K562 (cell line): Measurements from ENCODE around the gene SIGLEC1. TPM values are rescaled to one million over a fixed set of nuclear protein-coding genes. Genes with fewer than 3 reads are reported as not detected.

Experiments
- ATAC-seq: fragments of 200-7000 bp; cut with Tn5 transposase; 3 replicates; pipeline ENCODE4 v1.9.1; 2020; ENCODE audit warnings: moderate library complexity
- BruUV-seq: library from RNA; stranded (reverse); fragments of 400-500 nt; replicated peaks from 2 replicates; lab custom pipeline; 2021; lab: Mats Ljungman, UMichigan
- CTCF ChIA-PET: fragments of 300-600 bp; formaldehyde crosslinking; extraction: SDS; loops from one replicate; lab custom pipeline; 2021; ENCODE audit warnings: low intra/inter-chr PET ratio; lab: Yijun Ruan, JAX
- POLR2A ChIA-PET: fragments of 300-600, 350-650 bp; sonication (Branson Sonifier 250); formaldehyde crosslinking; extraction: SDS; loops from one replicate; lab custom pipeline; 2021; ENCODE audit warnings: antibody characterized with exemption, inconsistent platforms; lab: Yijun Ruan, JAX
- DNase-seq, 4 experiments: peaks; one replicate each; pipeline versions ENCODE4 v3.0.0 to v3.0.0-alpha.2; 2011 to 2018; ENCODE audit warnings: low spot score in 3 of 4, mixed read lengths in 3 of 4; ENCODE audit errors: extremely low read depth in 1 of 4
- FAIRE-seq: peaks from 2 replicates; lab custom pipeline; 2011; peaks lifted over from hg19 to GRCh38; lab: Jason Lieb, UNC
- H2AFZ ChIP-seq: 2 replicates; pipeline ENCODE4 v1.6.0; 2011; ENCODE audit warnings: low read depth, low read length, control low read depth, inconsistent platforms
- H3K27ac ChIP-seq: fragments of 200-600 bp; 3 replicates; pipeline ENCODE4 v1.8.0; 2011; ENCODE audit warnings: low read depth, mild to moderate bottlenecking, control low read depth, inconsistent platforms, low read length, moderate library complexity, mixed read lengths; ENCODE audit errors: extremely low read depth
- H3K27me3 ChIP-seq, 2 experiments: fragments of 300-600 bp in 1 of 2; 2 replicates in 1 of 2; 3 replicates in 1 of 2; pipeline versions ENCODE4 v1.6.0 to v1.8.0; 2011; ENCODE audit warnings: inconsistent platforms in 2 of 2, low read length in 2 of 2, mild to moderate bottlenecking in 1 of 2, mixed read lengths in 1 of 2, moderate library complexity in 1 of 2; ENCODE audit not compliant: control insufficient read depth in 2 of 2, insufficient read depth in 2 of 2
- H3K36me3 ChIP-seq: fragments of 300-600 bp; 3 replicates; pipeline ENCODE4 v1.8.0; 2011; ENCODE audit warnings: mild to moderate bottlenecking, low read length, inconsistent platforms; ENCODE audit not compliant: control insufficient read depth, insufficient read depth
- H3K4me1 ChIP-seq, 2 experiments: fragments of 200-600 bp in 1 of 2; replicated peaks in 1 of 2; 2 replicates in 1 of 2; 3 replicates in 1 of 2; pipeline versions ENCODE4 v1.5.1 to v1.8.0; 2011; ENCODE audit warnings: inconsistent platforms in 2 of 2, low read length in 2 of 2, mild to moderate bottlenecking in 1 of 2, mixed read lengths in 1 of 2, moderate library complexity in 1 of 2; ENCODE audit not compliant: control insufficient read depth in 2 of 2, insufficient read depth in 2 of 2
- H3K4me2 ChIP-seq: 2 replicates; pipeline ENCODE4 v1.6.1; 2011; ENCODE audit warnings: low read length, control low read depth, inconsistent platforms, mixed read lengths; ENCODE audit not compliant: insufficient read depth
- H3K4me3 ChIP-seq: fragments of 200-600 bp; sonication (generic), shearing (Covaris generic); 2 replicates; pipeline ENCODE4 v1.5.1; 2016; ENCODE audit warnings: control low read depth, inconsistent platforms
- H3K79me2 ChIP-seq: fragments of 200-600 bp; 3 replicates; pipeline ENCODE4 v1.8.0; 2011; ENCODE audit warnings: low read length, inconsistent platforms; ENCODE audit not compliant: control insufficient read depth, insufficient read depth
- H3K9ac ChIP-seq, 2 experiments: 2 replicates each; pipeline versions ENCODE4 v1.6.0 to v1.6.1; 2011; ENCODE audit warnings: low read depth in 2 of 2, low read length in 2 of 2, control low read depth in 1 of 2, inconsistent platforms in 1 of 2, mild to moderate bottlenecking in 1 of 2, mixed read lengths in 1 of 2; ENCODE audit not compliant: insufficient read depth in 1 of 2
- H3K9me1 ChIP-seq: one replicate; pipeline ENCODE4 v1.6.0; 2011; ENCODE audit warnings: inconsistent platforms, mild to moderate bottlenecking, low read length, moderate library complexity; ENCODE audit not compliant: control insufficient read depth, insufficient read depth
- H3K9me3 ChIP-seq: replicated peaks from 2 replicates; pipeline ENCODE4 v1.5.1; 2011; ENCODE audit warnings: low read depth, low read length, inconsistent platforms; ENCODE audit not compliant: control insufficient read depth, insufficient read depth
- H4K20me1 ChIP-seq: replicated peaks from 2 replicates; pipeline ENCODE4 v1.6.1; 2011; ENCODE audit warnings: low read length, inconsistent platforms, mixed read lengths; ENCODE audit not compliant: control insufficient read depth, insufficient read depth
- DEAF1 ChIP-seq: fragments of 450-650 bp; formaldehyde crosslinking; IDR thresholded peaks from 2 replicates; pipeline ENCODE4 v1.4.0; 2020; ENCODE audit warnings: mild to moderate bottlenecking, moderate library complexity
- GABPA ChIP-seq: fragments of 200-800 bp; sonication (Bioruptor generic); conservative IDR thresholded peaks from 2 replicates; pipeline ENCODE4 v1.6.1; 2016; ENCODE audit warnings: low read depth, missing genetic modification characterization, missing compliant biosample characterization
- JUNB ChIP-seq: fragments of 450-650 bp; formaldehyde crosslinking; conservative IDR thresholded peaks from 2 replicates; pipeline ENCODE4 v1.4.0; 2020; ENCODE audit warnings: mild to moderate bottlenecking
- LCOR ChIP-seq: sonication (generic); formaldehyde crosslinking; IDR thresholded peaks from 2 replicates; pipeline ENCODE4 v1.8.0; 2022; ENCODE audit warnings: mild to moderate bottlenecking, missing genetic modification reagents
- NR2F6 ChIP-seq: fragments of 450-650 bp; formaldehyde crosslinking; IDR thresholded peaks from 2 replicates; pipeline ENCODE4 v1.4.0; 2020; ENCODE audit warnings: mild to moderate bottlenecking
- NR4A1 ChIP-seq, 2 experiments: fragments of 250-450 bp in 1 of 2; fragments of 450-650 bp in 1 of 2; sonication (Bioruptor Pico) in 1 of 2; IDR thresholded peaks; 2 replicates each; pipeline versions ENCODE4 v1.4.0 to v1.6.1; 2016 to 2020; ENCODE audit warnings: mild to moderate bottlenecking in 2 of 2, missing compliant biosample characterization in 1 of 2, missing genetic modification characterization in 1 of 2, moderate library complexity in 1 of 2
- RERE ChIP-seq: sonication (generic); formaldehyde crosslinking; IDR thresholded peaks from 2 replicates; pipeline ENCODE4 v1.8.0; 2023; ENCODE audit warnings: missing genetic modification reagents, mild to moderate bottlenecking, borderline replicate concordance
- RUNX1 ChIP-seq: sonication (generic); IDR thresholded peaks from 2 replicates; pipeline ENCODE4 v1.6.1; 2016; ENCODE audit warnings: antibody characterized with exemption, low read depth
- VEZF1 ChIP-seq: fragments of 200-800 bp; sonication (Bioruptor generic); IDR thresholded peaks from 2 replicates; pipeline ENCODE4 v1.6.1; 2017; ENCODE audit warnings: missing genetic modification characterization, missing compliant biosample characterization
- ZBTB26 ChIP-seq: fragments of 450-650 bp; formaldehyde crosslinking; IDR thresholded peaks from 2 replicates; pipeline ENCODE4 v1.4.0; 2022; ENCODE audit warnings: missing genetic modification characterization
- ZNF57 ChIP-seq: fragments of 450-650 bp; formaldehyde crosslinking; IDR thresholded peaks from 2 replicates; pipeline ENCODE4 v1.4.0; 2020; ENCODE audit warnings: mild to moderate bottlenecking, moderate library complexity
- ZNF780A ChIP-seq: fragments of 250-450 bp; sonication (Bioruptor Pico); IDR thresholded peaks from 2 replicates; pipeline ENCODE4 v1.5.0; 2021; ENCODE audit warnings: mild to moderate bottlenecking
- WGBS: fragments of 100-300 bp; shearing (Covaris generic); methylation state at CpG from one replicate; pipeline ENCODE4 v1.1.6; 2016; ENCODE audit warnings: low coverage, mixed read lengths; ENCODE audit not compliant: insufficient coverage; ENCODE audit errors: missing lambda C conversion rate; 5-methylcytosine and 5-hydroxymethylcytosine counted together
- in situ Hi-C: fragments of 300-500 bp; cut with MboI; formaldehyde crosslinking; loops from 4 replicates; pipeline ENCODE4 v1.15.0; 2018; ENCODE audit warnings: inconsistent platforms, mixed read lengths
- intact Hi-C: fragments of 100-400 bp; cut with micrococcal nuclease; formaldehyde crosslinking; loops from 2 replicates; pipeline ENCODE4 v1.14.2; 2022
- polyA plus RNA-seq, 8 experiments: library from polyadenylated mRNA; depleted of rRNA in 4 of 8; stranded (reverse) in 5 of 8; unstranded in 3 of 8; fragments of >200 nt; fragmentation: Nextera tagmentation in 2 of 8; fragmentation: Illumina TruSeq in 1 of 8; extraction: Ambion mirVana in 2 of 8; extraction: Trizol in 1 of 8; gene quantifications; 2 replicates each; pipeline versions ENCODE4 v1.2.1 to v1.2.3, GENCODE V29; 2011 to 2014; ENCODE audit warnings: inconsistent platforms in 1 of 8, missing spikeins in 1 of 8
- total RNA-seq, 7 experiments: library from RNA; depleted of rRNA in 6 of 7; stranded (reverse); fragments of >200 nt in 6 of 7; fragmentation: Illumina TruSeq in 2 of 7; extraction: Trizol in 2 of 7; gene quantifications; 2 replicates each; pipeline versions ENCODE4 v1.2.1 to v1.2.3, GENCODE V29; 2011 to 2021; ENCODE audit warnings: low replicate concordance in 1 of 7

SIGLEC1 gene
- total and polyA plus RNA-seq, 9 of the 15 experiments (the other 6 are each of a cell fraction or from before 2014, with no cell fraction given), result 0.05 to 0.07 TPM; not detected in 7

- no peaks in the 10 kb centered on the region for H3K9me3 ChIP-seq
- WGBS, result 96% methylated on average over 7 of the region's 11 CpGs
- H3K27ac ChIP-seq, result no peak overlapping the region
- BruUV-seq, result no TSS peak
- no peaks in the 10 kb centered on the region for H3K9me1 ChIP-seq
- H3K36me3 ChIP-seq, result peaks cover 55% of the 10 kb centered on the region; the same call in 2 of the 3 replicates
- FAIRE-seq (no peak), DNase-seq (no peak), ATAC-seq (no peak)
- H3K9ac ChIP-seq, result peak overlapping the region in 1 of 2 experiments; percentile 26; a peak in 1 of 4 replicates
- H3K79me2 ChIP-seq, result peaks cover 2% of the 10 kb centered on the region; the same call in 2 of the 3 replicates
- peaks cover 0 to 17% of the 10 kb centered on the region in 2 experiments; a peak in 3 of 5 replicates for H3K4me1 ChIP-seq
- H4K20me1 ChIP-seq, result no peaks in the 10 kb centered on the region
- intact Hi-C loops, result no loop called here
- no peak overlapping the region for H3K4me2 ChIP-seq
- no peak overlapping the region for H2AFZ ChIP-seq
- no peaks in the 10 kb centered on the region for H3K27me3 ChIP-seq
- no peak overlapping the region for H3K4me3 ChIP-seq
- in situ Hi-C loops, result no loop called here
- CTCF ChIA-PET, result no interaction called here
- POLR2A ChIA-PET, result no interaction called here
- no peak for TF ChIP-seq LCOR (CRISPR knock-in tag)
- no peak for TF ChIP-seq ZBTB26 (CRISPR knock-in tag)
- TF ChIP-seq NR2F6, result no peak
- no peak for TF ChIP-seq NR4A1 (CRISPR knock-in tag; IDR thresholded peaks at IDR 0.05)
- no peak for TF ChIP-seq NR4A1 (tag; IDR thresholded peaks at IDR 0.05)
- no peak for TF ChIP-seq DEAF1 (CRISPR knock-in tag)
- TF ChIP-seq GABPA (tag), result no peak
- no peak for TF ChIP-seq JUNB (CRISPR knock-in tag)
- no peak for TF ChIP-seq VEZF1 (CRISPR knock-in tag)
- TF ChIP-seq ZNF57 (CRISPR knock-in tag), result no peak
- no peak for TF ChIP-seq RUNX1
- no peak for TF ChIP-seq RERE (CRISPR knock-in tag)
- TF ChIP-seq ZNF780A (CRISPR knock-in tag), result no peak
These were observed 47.0 kb upstream of the SIGLEC1 start for GRCh38 chr20:3759316-3759823.
